Osteoblast (primary cell): ENCODE results near the gene TPRG1. TPM values are rescaled to one million over a fixed set of nuclear protein-coding genes. Genes with fewer than 3 reads are reported as not detected.

ENCODE experiments used
- DNase-seq: peaks from one replicate; pipeline ENCODE4 v3.0.0; 2011; ENCODE audit warnings: low spot score, mixed read lengths; ENCODE audit not compliant: insufficient read length; ENCODE audit errors: missing footprints
- H2AFZ ChIP-seq: 2 replicates; pipeline ENCODE4 v1.6.0; 2011; ENCODE audit warnings: mild to moderate bottlenecking, low read length
- H3K27ac ChIP-seq: 2 replicates; pipeline ENCODE4 v1.5.1; 2011; ENCODE audit warnings: mild to moderate bottlenecking, low read depth, low read length, moderate library complexity
- H3K27me3 ChIP-seq: 2 replicates; pipeline ENCODE4 v1.6.0; 2012; ENCODE audit warnings: mild to moderate bottlenecking, control low read depth, inconsistent platforms, low read length, moderate library complexity; ENCODE audit not compliant: insufficient read depth
- H3K36me3 ChIP-seq: 2 replicates; pipeline ENCODE4 v1.5.1; 2011; ENCODE audit warnings: mild to moderate bottlenecking, low read length, control low read depth, moderate library complexity; ENCODE audit not compliant: insufficient read depth
- H3K4me1 ChIP-seq: 2 replicates; pipeline ENCODE4 v1.5.1; 2011; ENCODE audit warnings: mild to moderate bottlenecking, low read length, control low read depth, moderate library complexity; ENCODE audit not compliant: insufficient read depth
- H3K4me2 ChIP-seq: 2 replicates; pipeline ENCODE4 v1.6.0; 2011; ENCODE audit warnings: mild to moderate bottlenecking, low read length; ENCODE audit not compliant: insufficient read depth
- H3K4me3 ChIP-seq: fragments of 200-600 bp; sonication (generic); 3 replicates; pipeline ENCODE4 v1.5.1; 2012; ENCODE audit warnings: mild to moderate bottlenecking, low read length, inconsistent platforms; ENCODE audit not compliant: insufficient read depth
- H3K79me2 ChIP-seq: 2 replicates; pipeline ENCODE4 v1.6.0; 2012; ENCODE audit warnings: mild to moderate bottlenecking, low read length, control low read depth, inconsistent platforms; ENCODE audit not compliant: insufficient read depth
- H3K9me3 ChIP-seq: 2 replicates; pipeline ENCODE4 v1.5.1; 2011; ENCODE audit warnings: low read depth, low read length, control low read depth
- H4K20me1 ChIP-seq: 2 replicates; pipeline ENCODE4 v1.6.0; 2012; ENCODE audit warnings: mild to moderate bottlenecking, low read length, control low read depth; ENCODE audit not compliant: insufficient read depth
- total RNA-seq: library from RNA; depleted of rRNA; stranded (reverse); fragments of >200 nt; gene quantifications from 2 replicates; pipeline ENCODE4 v1.2.3, GENCODE V29; 2012
- TF ChIP-seq, protein P1 (sequence below): IDR thresholded peaks from 2 replicates; pipeline ENCODE4 v1.5.1; 2011; ENCODE audit warnings: mild to moderate bottlenecking, low read depth, low read length, moderate library complexity; ENCODE audit errors: extremely low read depth

The TPRG1 gene
- total RNA-seq, 1 donor = 6.5 TPM

DNA sequence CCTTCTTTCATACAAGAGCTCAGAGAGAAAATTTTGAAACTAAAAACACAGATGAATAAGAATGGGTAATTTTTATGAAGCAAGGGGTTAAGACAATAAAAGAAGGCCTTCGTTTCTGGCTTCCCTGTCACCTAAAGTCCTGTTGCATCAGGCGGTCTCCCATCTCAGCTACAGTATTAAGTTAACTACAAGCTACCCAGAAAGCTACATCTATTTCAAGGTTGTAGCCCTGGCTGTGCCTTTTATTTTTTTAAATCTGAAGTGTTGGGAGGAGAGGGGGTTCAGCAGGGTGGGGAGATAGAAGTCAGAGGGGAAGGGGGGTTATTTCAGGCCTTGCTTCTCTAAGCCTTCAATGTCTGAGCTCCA is 183.3 kb downstream of the TPRG1 start:
- peak overlapping the region; percentile 58 for H3K27ac ChIP-seq

DNA sequence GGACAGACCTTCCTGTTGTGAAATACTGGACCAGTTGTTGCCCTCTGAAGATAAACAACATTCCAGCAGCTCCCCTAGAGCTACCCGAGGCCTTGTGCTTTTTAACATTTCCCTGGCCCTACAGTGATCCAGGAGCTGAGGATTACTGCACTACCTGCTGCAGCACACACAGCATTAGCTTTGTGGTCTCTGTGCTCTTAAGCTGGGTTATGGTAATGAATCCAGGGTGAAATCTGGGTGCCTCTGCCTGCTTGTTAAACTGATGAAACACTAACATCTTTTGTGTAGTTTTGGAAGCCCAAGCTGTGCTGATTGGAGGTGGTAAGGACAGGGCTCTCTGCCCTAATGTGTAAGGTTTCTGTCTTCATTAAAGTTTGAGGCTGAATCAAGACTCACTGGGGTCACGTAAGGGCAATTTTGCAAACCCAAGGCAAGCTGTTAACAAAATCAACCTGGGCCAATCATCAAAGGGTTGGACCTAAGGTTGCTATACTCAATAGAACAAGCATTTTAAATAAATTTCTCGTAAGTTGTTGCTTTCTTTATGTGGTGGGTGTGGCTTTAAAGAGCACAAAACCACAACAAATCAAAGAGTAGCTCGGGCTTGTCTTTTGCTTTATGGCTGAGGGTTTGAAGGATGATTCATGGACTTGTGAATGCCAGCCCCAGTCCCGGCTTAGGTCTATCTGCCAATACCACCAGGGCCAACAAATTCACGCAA is 183.9 kb downstream of the TPRG1 start:
- Histone ChIP-seq H3K9me3 (no peaks in the 10 kb centered on the region), H3K4me3 (no peak overlapping the region), H3K4me1 (peaks cover 23% of the 10 kb centered on the region), H3K36me3 (no peaks in the 10 kb centered on the region), H4K20me1 (no peaks in the 10 kb centered on the region), H3K4me2 (peak overlapping the region; percentile 40), H3K27ac (peak overlapping the region; percentile 58), H3K27me3 (no peaks in the 10 kb centered on the region), H2AFZ (peak overlapping the region; percentile 65), H3K79me2 (no peaks in the 10 kb centered on the region)
- peak; percentile 73 for DNase-seq
- TF ChIP-seq, protein P1, sequence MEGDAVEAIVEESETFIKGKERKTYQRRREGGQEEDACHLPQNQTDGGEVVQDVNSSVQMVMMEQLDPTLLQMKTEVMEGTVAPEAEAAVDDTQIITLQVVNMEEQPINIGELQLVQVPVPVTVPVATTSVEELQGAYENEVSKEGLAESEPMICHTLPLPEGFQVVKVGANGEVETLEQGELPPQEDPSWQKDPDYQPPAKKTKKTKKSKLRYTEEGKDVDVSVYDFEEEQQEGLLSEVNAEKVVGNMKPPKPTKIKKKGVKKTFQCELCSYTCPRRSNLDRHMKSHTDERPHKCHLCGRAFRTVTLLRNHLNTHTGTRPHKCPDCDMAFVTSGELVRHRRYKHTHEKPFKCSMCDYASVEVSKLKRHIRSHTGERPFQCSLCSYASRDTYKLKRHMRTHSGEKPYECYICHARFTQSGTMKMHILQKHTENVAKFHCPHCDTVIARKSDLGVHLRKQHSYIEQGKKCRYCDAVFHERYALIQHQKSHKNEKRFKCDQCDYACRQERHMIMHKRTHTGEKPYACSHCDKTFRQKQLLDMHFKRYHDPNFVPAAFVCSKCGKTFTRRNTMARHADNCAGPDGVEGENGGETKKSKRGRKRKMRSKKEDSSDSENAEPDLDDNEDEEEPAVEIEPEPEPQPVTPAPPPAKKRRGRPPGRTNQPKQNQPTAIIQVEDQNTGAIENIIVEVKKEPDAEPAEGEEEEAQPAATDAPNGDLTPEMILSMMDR = no peak

More for the DNA sequence above, 183.3 kb downstream of the TPRG1 start:
- Histone ChIP-seq H3K4me1 (peaks cover 21% of the 10 kb centered on the region), H3K4me3 (no peak overlapping the region), H4K20me1 (no peaks in the 10 kb centered on the region), H3K79me2 (no peaks in the 10 kb centered on the region), H3K9me3 (no peaks in the 10 kb centered on the region), H3K4me2 (peak overlapping the region; percentile 40), H3K36me3 (no peaks in the 10 kb centered on the region), H3K27me3 (no peaks in the 10 kb centered on the region), H2AFZ (peak overlapping the region; percentile 65)
- TF ChIP-seq, protein P1 = no peak
- no peak for DNase-seq

DNA sequence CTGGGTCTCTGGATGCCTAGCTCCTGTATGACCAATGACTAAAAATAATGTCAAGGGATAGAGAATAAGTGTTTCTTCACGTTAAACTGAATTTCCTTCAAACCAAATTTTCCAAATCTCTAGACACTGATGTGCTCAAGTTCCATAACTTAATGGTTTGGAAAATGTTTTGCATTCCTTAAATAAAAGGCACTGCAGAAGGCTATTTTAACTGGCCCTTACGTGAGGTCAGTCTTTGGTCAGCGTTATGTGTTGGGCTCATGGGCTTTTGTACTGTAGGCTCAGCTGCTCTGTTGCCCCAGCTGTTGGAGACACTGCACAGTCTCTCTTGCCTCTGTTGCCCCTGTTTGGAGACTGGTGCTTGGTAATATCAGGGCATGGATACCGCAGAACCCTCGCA is 188.5 kb downstream of the TPRG1 start:
- H3K36me3 ChIP-seq = no peaks in the 10 kb centered on the region
- peak; percentile 59 for DNase-seq
- H3K4me3 ChIP-seq = no peak overlapping the region
- no peak overlapping the region for H3K27ac ChIP-seq
- TF ChIP-seq, protein P1 = no peak
- H3K4me2 ChIP-seq = no peak overlapping the region
- H3K79me2 ChIP-seq = no peaks in the 10 kb centered on the region
- H2AFZ ChIP-seq = no peak overlapping the region
- H3K9me3 ChIP-seq = no peaks in the 10 kb centered on the region
- no peaks in the 10 kb centered on the region for H4K20me1 ChIP-seq
- peaks cover 23% of the 10 kb centered on the region for H3K4me1 ChIP-seq
- H3K27me3 ChIP-seq = no peaks in the 10 kb centered on the region

DNA sequence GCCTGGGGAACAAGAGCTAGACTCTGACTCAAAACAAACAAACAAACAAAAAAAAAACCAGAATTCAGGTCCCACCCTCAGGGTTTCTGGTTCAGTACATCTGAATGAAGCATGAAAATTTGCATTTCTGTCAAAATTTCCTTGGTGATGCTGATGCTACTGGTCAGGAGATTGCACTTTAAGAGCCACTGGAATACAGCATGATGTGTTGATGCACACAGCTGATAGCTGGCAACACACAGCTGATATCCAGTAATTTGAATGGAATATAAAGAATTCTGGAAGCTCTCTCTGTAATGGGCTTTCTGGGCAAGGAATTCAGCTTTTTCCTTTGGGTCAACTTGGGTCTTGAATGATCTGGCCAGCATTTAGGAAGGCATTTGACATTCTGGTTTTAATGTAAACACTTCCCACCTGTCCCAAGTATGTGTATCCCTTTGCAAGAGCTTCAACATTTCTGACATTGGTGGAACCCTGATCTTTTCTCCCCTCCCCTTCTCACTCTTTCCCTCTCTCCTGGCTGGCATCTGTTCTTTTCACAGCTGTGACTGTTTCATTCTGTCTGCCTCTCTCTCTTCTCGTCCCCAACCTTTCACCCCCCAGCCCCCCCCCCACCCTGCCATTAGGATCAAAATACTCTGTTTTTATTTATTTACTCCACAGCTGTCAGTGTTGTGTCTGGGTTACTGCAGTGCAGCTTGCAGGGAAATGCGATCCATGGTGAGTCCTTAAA is 189.5 kb downstream of the TPRG1 start:
- Histone ChIP-seq H3K27me3 (no peaks in the 10 kb centered on the region), H3K4me3 (no peak overlapping the region), H3K79me2 (no peaks in the 10 kb centered on the region), H3K4me1 (peaks cover 18% of the 10 kb centered on the region), H3K9me3 (no peaks in the 10 kb centered on the region), H3K4me2 (no peak overlapping the region), H2AFZ (no peak overlapping the region), H3K36me3 (no peaks in the 10 kb centered on the region), H3K27ac (no peak overlapping the region), H4K20me1 (no peaks in the 10 kb centered on the region)
- no peak for DNase-seq
- TF ChIP-seq, protein P1 = no peak
